SK-N-MC (cell line): ENCODE measurements around the gene KCNQ1.

Experiments used
- EZH2 ChIP-seq: fragments of 200-600 bp; sonication (generic); IDR thresholded peaks from one replicate; pipeline ENCODE4 v1.6.1; 2017; ENCODE audit warnings: antibody characterized with exemption
- FOXP2 ChIP-seq: optimal IDR thresholded peaks from 2 replicates; pipeline ENCODE3; 2011; ENCODE audit warnings: mild to moderate bottlenecking, moderate library complexity; ENCODE audit not compliant: insufficient read depth; ENCODE audit errors: extremely low read length, control extremely low read depth
- POLR2AphosphoS5 ChIP-seq: IDR thresholded peaks from 2 replicates; pipeline ENCODE4 v1.6.1; 2012; ENCODE audit warnings: mild to moderate bottlenecking, low read depth, low read length, borderline replicate concordance

DNA sequence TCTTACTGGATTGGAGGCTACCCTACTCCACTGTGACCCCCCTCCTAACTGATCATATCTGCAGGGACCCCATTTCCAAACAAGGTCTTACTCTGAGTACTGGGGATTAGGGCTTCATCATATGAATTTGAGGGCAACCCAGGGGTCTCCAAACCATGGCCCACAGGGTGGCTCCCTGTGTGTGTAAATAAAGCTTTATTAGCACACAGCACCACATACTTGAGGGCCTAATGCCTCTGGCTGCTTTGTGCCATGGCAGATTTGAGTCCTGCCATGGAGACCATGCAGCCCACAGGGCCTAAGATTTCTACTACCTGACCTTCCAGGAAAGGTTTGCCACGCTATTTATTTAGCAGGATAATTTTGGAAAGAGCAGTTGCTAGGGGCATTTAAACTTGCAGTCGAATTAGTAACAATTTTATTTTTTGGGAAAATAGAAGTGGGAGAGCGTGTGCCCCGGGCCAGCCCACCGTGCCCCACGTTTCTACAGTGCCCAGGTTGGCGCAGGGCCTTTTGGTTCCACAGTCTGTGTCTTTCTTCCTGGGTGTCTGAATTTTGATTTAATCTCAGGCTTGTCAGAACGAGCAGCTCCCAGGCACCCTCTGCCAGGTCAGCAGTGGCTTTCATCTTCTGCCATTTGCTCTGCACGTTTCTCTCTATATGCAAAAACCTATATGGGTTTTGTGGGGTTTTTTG, 92.3 kb downstream of the KCNQ1 start:
- TF ChIP-seq EZH2 (no peak), POLR2AphosphoS5 (no peak), FOXP2 (no peak)
